ENCODE results near the gene ARID5B.

The ARID5B gene

DNA sequence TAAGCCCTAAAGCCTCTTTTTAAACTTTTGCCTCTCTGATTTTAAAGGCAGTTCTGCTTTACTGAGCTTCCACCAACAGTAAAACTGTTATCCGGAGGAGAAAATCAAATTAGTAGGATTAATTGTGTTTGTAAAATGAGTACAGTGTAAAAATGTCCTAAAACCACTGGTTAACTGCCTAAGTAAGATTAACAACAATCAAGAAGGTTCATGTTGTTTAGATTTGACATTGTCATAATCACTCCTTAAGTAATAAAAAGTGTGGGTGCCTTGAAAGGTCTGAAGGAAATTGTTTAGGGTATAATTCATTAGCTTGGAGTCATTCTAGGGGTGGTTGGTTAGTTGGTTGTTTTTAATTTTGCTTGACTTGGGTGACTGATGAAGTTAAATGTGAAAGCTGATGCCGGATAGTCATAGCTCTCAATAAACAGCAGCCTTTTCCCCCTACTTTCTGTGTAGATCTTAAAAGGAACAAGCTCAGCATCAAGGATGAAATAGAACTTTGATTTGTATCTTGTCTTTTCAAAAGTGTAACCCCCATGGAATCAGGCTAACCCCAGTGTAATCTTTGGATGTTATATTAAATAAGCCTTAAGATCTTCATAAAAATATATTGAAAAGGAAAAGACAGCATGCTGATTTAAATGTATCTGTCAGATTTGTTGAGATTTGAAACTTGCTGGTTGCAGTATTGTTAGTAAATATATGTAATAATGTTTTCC, 148.3 kb downstream of the ARID5B start:
- Histone ChIP-seq H4K20me1 (ENCODE audit: insufficient read depth, low read length) (no peaks in the 10 kb centered on the region), H3K9me3 (replicated peaks; ENCODE audit: insufficient read depth, low read length) (no peaks in the 10 kb centered on the region), H3K27me3 (replicated peaks; ENCODE audit: insufficient read depth, low read length) (no peaks in the 10 kb centered on the region), H3K4me3 (ENCODE audit: low read length) (peak overlapping the region; percentile 72), H3K9me2 (replicated peaks; ENCODE audit: insufficient read depth, low read length) (no peaks in the 10 kb centered on the region), H3K79me2 (ENCODE audit: low read length) (peaks cover 87% of the 10 kb centered on the region), H3K36me3 (replicated peaks; ENCODE audit: insufficient read depth, low read length) (peaks cover 9% of the 10 kb centered on the region), H3F3A (ENCODE audit: insufficient read depth, low read length) (peaks cover 70% of the 10 kb centered on the region), H3K4me2 (ENCODE audit: low read depth, low read length) (peak overlapping the region; percentile 71), H3K4me1 (ENCODE audit: low read length) (peaks cover 60% of the 10 kb centered on the region), H3K27ac (ENCODE audit: low read length) (peak overlapping the region; percentile 94), H3K9ac (ENCODE audit: low read length) (peak overlapping the region; percentile 96), H2AFZ (ENCODE audit: low read length) (no peak overlapping the region)
- TF ChIP-seq, protein P1, sequence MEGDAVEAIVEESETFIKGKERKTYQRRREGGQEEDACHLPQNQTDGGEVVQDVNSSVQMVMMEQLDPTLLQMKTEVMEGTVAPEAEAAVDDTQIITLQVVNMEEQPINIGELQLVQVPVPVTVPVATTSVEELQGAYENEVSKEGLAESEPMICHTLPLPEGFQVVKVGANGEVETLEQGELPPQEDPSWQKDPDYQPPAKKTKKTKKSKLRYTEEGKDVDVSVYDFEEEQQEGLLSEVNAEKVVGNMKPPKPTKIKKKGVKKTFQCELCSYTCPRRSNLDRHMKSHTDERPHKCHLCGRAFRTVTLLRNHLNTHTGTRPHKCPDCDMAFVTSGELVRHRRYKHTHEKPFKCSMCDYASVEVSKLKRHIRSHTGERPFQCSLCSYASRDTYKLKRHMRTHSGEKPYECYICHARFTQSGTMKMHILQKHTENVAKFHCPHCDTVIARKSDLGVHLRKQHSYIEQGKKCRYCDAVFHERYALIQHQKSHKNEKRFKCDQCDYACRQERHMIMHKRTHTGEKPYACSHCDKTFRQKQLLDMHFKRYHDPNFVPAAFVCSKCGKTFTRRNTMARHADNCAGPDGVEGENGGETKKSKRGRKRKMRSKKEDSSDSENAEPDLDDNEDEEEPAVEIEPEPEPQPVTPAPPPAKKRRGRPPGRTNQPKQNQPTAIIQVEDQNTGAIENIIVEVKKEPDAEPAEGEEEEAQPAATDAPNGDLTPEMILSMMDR (IDR thresholded peaks at IDR 0.05; ENCODE audit: low read length), result no peak
- TF ChIP-seq EZH2 (optimal IDR thresholded peaks at IDR 0.05; ENCODE audit: low read depth, low read length) (no peak), EZH2phosphoT487 (IDR thresholded peaks at IDR 0.05; ENCODE audit: low read length) (no peak)
- peak; percentile 37 for DNase-seq

DNA sequence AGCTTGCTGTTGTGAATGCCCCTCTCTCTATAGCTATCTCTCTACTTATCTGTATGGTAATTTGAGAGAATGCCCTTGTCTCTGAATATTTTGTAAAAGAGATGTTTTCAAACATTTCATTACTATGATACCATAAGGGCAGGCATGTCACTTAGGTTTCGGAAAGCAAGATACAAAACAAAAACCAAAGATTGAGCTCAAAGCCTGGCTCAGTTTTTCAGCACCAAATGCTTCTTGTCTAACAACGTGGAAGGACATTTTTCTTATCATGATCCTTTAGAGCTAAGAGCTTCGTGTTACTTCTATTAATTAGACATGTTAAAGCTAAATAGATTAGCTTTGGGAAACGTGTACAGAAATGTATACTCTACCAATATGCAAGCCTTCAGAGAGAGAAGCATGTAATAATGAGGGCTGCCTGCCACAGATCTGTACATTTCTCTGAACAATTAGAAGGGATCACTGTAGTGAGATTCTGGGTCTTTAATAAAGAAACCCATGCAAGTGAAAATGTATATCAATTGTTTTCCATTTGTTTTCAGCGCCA, 148.9 kb downstream of the ARID5B start:
- Histone ChIP-seq H3K9ac (ENCODE audit: low read length) (peak overlapping the region; percentile 96), H3K4me1 (ENCODE audit: low read length) (peaks cover 58% of the 10 kb centered on the region), H3K4me2 (ENCODE audit: low read depth, low read length) (peak overlapping the region; percentile 71)

DNA sequence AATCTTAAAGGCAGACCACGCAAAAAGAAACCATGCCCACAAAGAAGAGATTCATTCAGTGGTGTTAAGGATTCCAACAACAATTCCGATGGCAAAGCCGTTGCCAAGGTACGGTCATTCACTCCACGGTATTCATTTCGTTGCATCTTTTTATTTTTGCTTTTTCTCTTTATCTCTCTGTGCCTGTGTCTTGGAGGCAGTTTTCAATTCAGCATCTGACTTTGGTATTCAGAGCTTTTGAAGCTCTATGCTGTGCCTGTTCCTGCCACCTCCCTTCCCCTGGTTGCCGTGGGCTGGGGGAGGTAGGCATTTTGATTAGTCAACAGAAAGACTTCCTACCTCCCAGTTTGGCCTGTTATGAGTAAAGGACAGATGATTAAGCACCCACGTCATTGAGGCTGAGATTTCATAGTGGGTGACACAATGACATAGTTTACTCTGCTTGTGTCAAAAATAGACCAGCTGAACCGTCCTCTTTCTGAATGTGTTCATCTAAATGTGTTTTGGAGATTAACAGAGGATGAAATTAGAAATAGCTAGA, 149.5 kb downstream of the ARID5B start:
- Histone ChIP-seq H3K4me2 (ENCODE audit: low read depth, low read length) (peak overlapping the region; percentile 71), H3K9ac (ENCODE audit: low read length) (peak overlapping the region; percentile 96), H3K4me3 (ENCODE audit: low read length) (peak overlapping the region; percentile 72), H2AFZ (ENCODE audit: low read length) (no peak overlapping the region), H3K79me2 (ENCODE audit: low read length) (peaks cover 93% of the 10 kb centered on the region), H3K9me2 (replicated peaks; ENCODE audit: insufficient read depth, low read length) (no peaks in the 10 kb centered on the region), H3K27ac (ENCODE audit: low read length) (peak overlapping the region; percentile 94), H3K4me1 (ENCODE audit: low read length) (peaks cover 52% of the 10 kb centered on the region), H3K36me3 (replicated peaks; ENCODE audit: insufficient read depth, low read length) (peaks cover 9% of the 10 kb centered on the region), H4K20me1 (ENCODE audit: insufficient read depth, low read length) (no peaks in the 10 kb centered on the region), H3F3A (ENCODE audit: insufficient read depth, low read length) (peaks cover 59% of the 10 kb centered on the region), H3K9me3 (replicated peaks; ENCODE audit: insufficient read depth, low read length) (no peaks in the 10 kb centered on the region), H3K27me3 (replicated peaks; ENCODE audit: insufficient read depth, low read length) (no peaks in the 10 kb centered on the region)
- TF ChIP-seq, protein P1 (IDR thresholded peaks at IDR 0.05; ENCODE audit: low read length), result no peak
- TF ChIP-seq EZH2phosphoT487 (IDR thresholded peaks at IDR 0.05; ENCODE audit: low read length) (no peak), EZH2 (optimal IDR thresholded peaks at IDR 0.05; ENCODE audit: low read depth, low read length) (no peak)
- peak; percentile 90 for DNase-seq

More for the DNA sequence above, 148.9 kb downstream of the ARID5B start:
- Histone ChIP-seq H3K36me3 (replicated peaks; ENCODE audit: insufficient read depth, low read length) (peaks cover 9% of the 10 kb centered on the region), H3K27me3 (replicated peaks; ENCODE audit: insufficient read depth, low read length) (no peaks in the 10 kb centered on the region), H2AFZ (ENCODE audit: low read length) (no peak overlapping the region), H3K79me2 (ENCODE audit: low read length) (peaks cover 92% of the 10 kb centered on the region), H3K9me3 (replicated peaks; ENCODE audit: insufficient read depth, low read length) (no peaks in the 10 kb centered on the region), H3F3A (ENCODE audit: insufficient read depth, low read length) (peaks cover 64% of the 10 kb centered on the region), H3K27ac (ENCODE audit: low read length) (peak overlapping the region; percentile 94), H4K20me1 (ENCODE audit: insufficient read depth, low read length) (no peaks in the 10 kb centered on the region), H3K4me3 (ENCODE audit: low read length) (peak overlapping the region; percentile 72), H3K9me2 (replicated peaks; ENCODE audit: insufficient read depth, low read length) (no peaks in the 10 kb centered on the region)
- no peak for TF ChIP-seq EZH2 (optimal IDR thresholded peaks at IDR 0.05; ENCODE audit: low read depth, low read length)
- TF ChIP-seq, protein P1 (IDR thresholded peaks at IDR 0.05; ENCODE audit: low read length), result no peak
- peak; percentile 62 for DNase-seq
